H1 (cell line): ENCODE results near the gene SMIM24.

ENCODE experiments used
- ASH2L ChIP-seq: fragments of 200-600, 300-600 bp; sonication (generic); IDR thresholded peaks from one replicate; pipeline ENCODE4 v1.7.1; 2017; ENCODE audit warnings: low read length
- CBX5 ChIP-seq: fragments of 300-800, 300-1000 bp; sonication (generic); IDR thresholded peaks from 2 replicates; pipeline ENCODE4 v1.7.1; 2016; ENCODE audit warnings: antibody characterized with exemption, low read length, low read depth
- CEBPB ChIP-seq: IDR thresholded peaks from 2 replicates; pipeline ENCODE4 v1.6.1; 2012; ENCODE audit warnings: low read depth, low read length
- EZH2 ChIP-seq: fragments of 200-600 bp; sonication (generic); IDR thresholded peaks from 2 replicates; pipeline ENCODE4 v1.7.1; 2012; ENCODE audit warnings: low read depth, mild to moderate bottlenecking, moderate library complexity, low read length, inconsistent platforms; ENCODE audit not compliant: severe bottlenecking
- HDAC6 ChIP-seq: IDR thresholded peaks from one replicate; pipeline ENCODE4 v1.7.1; 2012; ENCODE audit warnings: low read depth, mild to moderate bottlenecking, inconsistent platforms, low read length, moderate library complexity
- NRF1 ChIP-seq: IDR thresholded peaks from 2 replicates; pipeline ENCODE4 v1.6.1; 2011; ENCODE audit warnings: mild to moderate bottlenecking, low read depth, low read length, improper control_type of control experiment
- POLR2A ChIP-seq, 2 experiments: IDR thresholded peaks; 1 replicate in 1 of 2; 2 replicates in 1 of 2; pipeline ENCODE4 v1.6.1; 2011; ENCODE audit warnings: low read depth in 2 of 2, low read length in 2 of 2, mild to moderate bottlenecking in 2 of 2; ENCODE audit errors: control extremely low read depth in 1 of 2
- POLR2AphosphoS5 ChIP-seq: IDR thresholded peaks from 2 replicates; pipeline ENCODE4 v1.6.1; 2011; ENCODE audit warnings: low read depth, low read length
- TAF1 ChIP-seq: IDR thresholded peaks from 2 replicates; pipeline ENCODE4 v1.6.1; 2011; ENCODE audit warnings: mild to moderate bottlenecking, low read depth, low read length
- TF ChIP-seq, protein P1 (sequence below), 3 experiments: IDR thresholded peaks; 1 replicate in 2 of 3; 2 replicates in 1 of 3; pipeline versions ENCODE4 v1.5.1 to v1.6.1; 2011; ENCODE audit warnings: low read length in 3 of 3, mild to moderate bottlenecking in 3 of 3, inconsistent platforms in 2 of 3, low read depth in 1 of 3, moderate library complexity in 1 of 3; ENCODE audit not compliant: insufficient read depth in 1 of 3; ENCODE audit errors: control extremely low read depth in 1 of 3
- TF ChIP-seq, protein P2 (sequence below): IDR thresholded peaks from 2 replicates; pipeline ENCODE4 v1.6.1; 2011; ENCODE audit warnings: low read length, improper control_type of control experiment
- TF ChIP-seq, protein P3 (sequence below): IDR thresholded peaks from 2 replicates; pipeline ENCODE4 v1.6.1; 2012; ENCODE audit warnings: inconsistent platforms

DNA sequence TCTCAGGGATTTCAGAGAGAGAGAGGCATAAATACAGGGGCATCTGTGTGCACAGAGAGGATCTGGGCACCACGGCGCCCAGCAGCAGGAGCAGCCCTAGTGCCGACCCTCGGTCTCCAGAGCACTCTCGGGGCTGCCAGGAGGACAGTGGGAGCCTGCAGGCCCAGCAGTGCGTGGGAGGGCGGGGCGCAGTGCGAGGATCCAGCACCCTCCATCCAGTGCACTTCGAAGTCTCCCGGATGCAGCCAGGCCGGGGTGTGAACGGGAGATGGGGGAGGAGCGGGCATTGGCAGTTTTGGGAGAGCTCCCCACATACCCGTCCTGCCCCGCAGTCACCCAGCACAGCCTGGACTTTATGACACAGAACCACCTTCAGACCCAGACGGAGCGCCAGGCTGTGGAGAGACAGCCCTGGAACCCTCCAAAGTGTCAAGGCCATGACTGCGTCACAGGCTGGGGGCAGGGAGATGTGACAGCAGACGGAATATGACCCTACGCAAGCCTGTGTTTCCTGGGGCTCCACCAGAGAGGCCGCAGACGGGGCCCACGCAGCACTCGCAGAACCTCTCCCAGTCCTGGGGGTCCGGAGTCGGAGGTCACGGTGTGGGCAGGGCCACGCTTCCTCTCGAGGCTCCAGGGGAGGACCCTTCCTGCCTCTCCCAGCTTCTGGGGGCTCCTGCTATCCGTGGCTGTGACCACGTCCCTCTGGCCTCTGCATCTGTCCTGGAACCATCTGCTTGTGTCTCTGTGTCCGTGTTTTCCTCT, 43.9 kb upstream of the SMIM24 start:
- TF ChIP-seq, protein P1, sequence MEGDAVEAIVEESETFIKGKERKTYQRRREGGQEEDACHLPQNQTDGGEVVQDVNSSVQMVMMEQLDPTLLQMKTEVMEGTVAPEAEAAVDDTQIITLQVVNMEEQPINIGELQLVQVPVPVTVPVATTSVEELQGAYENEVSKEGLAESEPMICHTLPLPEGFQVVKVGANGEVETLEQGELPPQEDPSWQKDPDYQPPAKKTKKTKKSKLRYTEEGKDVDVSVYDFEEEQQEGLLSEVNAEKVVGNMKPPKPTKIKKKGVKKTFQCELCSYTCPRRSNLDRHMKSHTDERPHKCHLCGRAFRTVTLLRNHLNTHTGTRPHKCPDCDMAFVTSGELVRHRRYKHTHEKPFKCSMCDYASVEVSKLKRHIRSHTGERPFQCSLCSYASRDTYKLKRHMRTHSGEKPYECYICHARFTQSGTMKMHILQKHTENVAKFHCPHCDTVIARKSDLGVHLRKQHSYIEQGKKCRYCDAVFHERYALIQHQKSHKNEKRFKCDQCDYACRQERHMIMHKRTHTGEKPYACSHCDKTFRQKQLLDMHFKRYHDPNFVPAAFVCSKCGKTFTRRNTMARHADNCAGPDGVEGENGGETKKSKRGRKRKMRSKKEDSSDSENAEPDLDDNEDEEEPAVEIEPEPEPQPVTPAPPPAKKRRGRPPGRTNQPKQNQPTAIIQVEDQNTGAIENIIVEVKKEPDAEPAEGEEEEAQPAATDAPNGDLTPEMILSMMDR (IDR thresholded peaks at IDR 0.05; ENCODE audit: control extremely low read depth in 1 of 3, insufficient read depth in 1 of 3, low read depth in 1 of 3, low read length in 3 of 3), result no peak
- TF ChIP-seq POLR2A (IDR thresholded peaks at IDR 0.05; ENCODE audit: control extremely low read depth in 1 of 2, low read depth in 2 of 2, low read length in 2 of 2) (no peak), TAF1 (no peak), CBX5 (no peak), ASH2L (no peak), POLR2AphosphoS5 (no peak), CEBPB (no peak), EZH2 (no peak), NRF1 (no peak), HDAC6 (no peak)
- TF ChIP-seq, protein P2, sequence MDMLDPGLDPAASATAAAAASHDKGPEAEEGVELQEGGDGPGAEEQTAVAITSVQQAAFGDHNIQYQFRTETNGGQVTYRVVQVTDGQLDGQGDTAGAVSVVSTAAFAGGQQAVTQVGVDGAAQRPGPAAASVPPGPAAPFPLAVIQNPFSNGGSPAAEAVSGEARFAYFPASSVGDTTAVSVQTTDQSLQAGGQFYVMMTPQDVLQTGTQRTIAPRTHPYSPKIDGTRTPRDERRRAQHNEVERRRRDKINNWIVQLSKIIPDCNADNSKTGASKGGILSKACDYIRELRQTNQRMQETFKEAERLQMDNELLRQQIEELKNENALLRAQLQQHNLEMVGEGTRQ, result no peak
- TF ChIP-seq, protein P3, sequence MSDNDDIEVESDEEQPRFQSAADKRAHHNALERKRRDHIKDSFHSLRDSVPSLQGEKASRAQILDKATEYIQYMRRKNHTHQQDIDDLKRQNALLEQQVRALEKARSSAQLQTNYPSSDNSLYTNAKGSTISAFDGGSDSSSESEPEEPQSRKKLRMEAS, result no peak
